T-helper 1 cell treated with Interleukin-12 subunit alpha and Interleukin-12 subunit beta and Interleukin-4 antibody, amounts not matched to agents 30 μg/mL and 1 μg/mL, for 36 hours (primary cell): ENCODE measurements around the gene GLIS1.

Experiments
- H3K27ac Mint-ChIP-seq: one replicate; pipeline ENCODE4 v1.8.0; 2021; ENCODE audit warnings: mild to moderate bottlenecking, mixed read lengths
- H3K27me3 Mint-ChIP-seq: one replicate; pipeline ENCODE4 v1.8.0; 2021; ENCODE audit warnings: low read depth, mixed read lengths
- H3K36me3 Mint-ChIP-seq: one replicate; pipeline ENCODE4 v1.8.0; 2021; ENCODE audit warnings: low read depth, mixed read lengths
- H3K4me1 Mint-ChIP-seq: one replicate; pipeline ENCODE4 v1.8.0; 2021; ENCODE audit warnings: low read depth, mixed read lengths
- H3K4me3 Mint-ChIP-seq: one replicate; pipeline ENCODE4 v1.8.0; 2021; ENCODE audit warnings: mild to moderate bottlenecking, moderate library complexity, mixed read lengths
- H3K9me3 Mint-ChIP-seq: one replicate; pipeline ENCODE4 v1.8.0; 2021; ENCODE audit warnings: mixed read lengths

GLIS1 gene

GRCh38 chr1:53580009-53580400, 159.0 kb downstream of the GLIS1 start:
- no peak overlapping the region for H3K4me3 Mint-ChIP-seq
- H3K36me3 Mint-ChIP-seq = no peaks in the 10 kb centered on the region
- H3K27me3 Mint-ChIP-seq = peaks cover 4% of the 10 kb centered on the region
- H3K27ac Mint-ChIP-seq = no peak overlapping the region
- no peaks in the 10 kb centered on the region for H3K9me3 Mint-ChIP-seq
- peaks cover 6% of the 10 kb centered on the region for H3K4me1 Mint-ChIP-seq

GRCh38 chr1:53579221-53580008, 159.5 kb downstream of the GLIS1 start:
- Mint-ChIP-seq H3K4me3 (no peak overlapping the region), H3K27me3 (peaks cover 4% of the 10 kb centered on the region), H3K36me3 (no peaks in the 10 kb centered on the region), H3K9me3 (no peaks in the 10 kb centered on the region), H3K4me1 (peaks cover under 1% of the 10 kb centered on the region), H3K27ac (no peak overlapping the region)

GRCh38 chr1:53578358-53578757, 160.6 kb downstream of the GLIS1 start:
- H3K27ac Mint-ChIP-seq = no peak overlapping the region

GRCh38 chr1:53577761-53578100, 161.2 kb downstream of the GLIS1 start:
- no peak overlapping the region for H3K27ac Mint-ChIP-seq
- no peak overlapping the region for H3K4me3 Mint-ChIP-seq
- no peaks in the 10 kb centered on the region for H3K9me3 Mint-ChIP-seq
- no peaks in the 10 kb centered on the region for H3K36me3 Mint-ChIP-seq
- peaks cover 4% of the 10 kb centered on the region for H3K27me3 Mint-ChIP-seq
- no peaks in the 10 kb centered on the region for H3K4me1 Mint-ChIP-seq

More at GRCh38 chr1:53578358-53578757, 160.6 kb downstream of the GLIS1 start:
- Mint-ChIP-seq H3K27me3 (peaks cover 4% of the 10 kb centered on the region), H3K4me3 (no peak overlapping the region), H3K9me3 (no peaks in the 10 kb centered on the region), H3K4me1 (no peaks in the 10 kb centered on the region), H3K36me3 (no peaks in the 10 kb centered on the region)

GRCh38 chr1:53576866-53577760, 161.9 kb downstream of the GLIS1 start:
- H3K9me3 Mint-ChIP-seq = no peaks in the 10 kb centered on the region

GRCh38 chr1:53576381-53576801, 162.6 kb downstream of the GLIS1 start:
- H3K27ac Mint-ChIP-seq = no peak overlapping the region
- H3K27me3 Mint-ChIP-seq = peaks cover 4% of the 10 kb centered on the region

More at GRCh38 chr1:53576866-53577760, 161.9 kb downstream of the GLIS1 start:
- Mint-ChIP-seq H3K27ac (no peak overlapping the region), H3K27me3 (peaks cover 4% of the 10 kb centered on the region), H3K4me1 (no peaks in the 10 kb centered on the region), H3K4me3 (no peak overlapping the region), H3K36me3 (no peaks in the 10 kb centered on the region)

GRCh38 chr1:53575955-53576320, 163.0 kb downstream of the GLIS1 start:
- Mint-ChIP-seq H3K36me3 (no peaks in the 10 kb centered on the region), H3K9me3 (no peaks in the 10 kb centered on the region), H3K27ac (no peak overlapping the region), H3K4me1 (no peaks in the 10 kb centered on the region), H3K27me3 (peaks cover 4% of the 10 kb centered on the region), H3K4me3 (no peak overlapping the region)

More at GRCh38 chr1:53576381-53576801, 162.6 kb downstream of the GLIS1 start:
- Mint-ChIP-seq H3K36me3 (no peaks in the 10 kb centered on the region), H3K9me3 (no peaks in the 10 kb centered on the region), H3K4me1 (no peaks in the 10 kb centered on the region), H3K4me3 (no peak overlapping the region)

GRCh38 chr1:53575141-53575954, 163.6 kb downstream of the GLIS1 start:
- Mint-ChIP-seq H3K4me1 (no peaks in the 10 kb centered on the region), H3K36me3 (no peaks in the 10 kb centered on the region), H3K27me3 (peaks cover 9% of the 10 kb centered on the region), H3K4me3 (no peak overlapping the region), H3K27ac (no peak overlapping the region), H3K9me3 (no peaks in the 10 kb centered on the region)

- Mint-ChIP-seq H3K9me3 (no peaks in the 10 kb centered on the region), H3K4me3 (no peak overlapping the region), H3K27me3 (peaks cover 14% of the 10 kb centered on the region), H3K36me3 (no peaks in the 10 kb centered on the region), H3K4me1 (no peaks in the 10 kb centered on the region), H3K27ac (no peak overlapping the region)
Observed at GRCh38 chr1:53574621-53575020, 164.3 kb downstream of the GLIS1 start.

GRCh38 chr1:53573931-53574330, 165.0 kb downstream of the GLIS1 start:
- Mint-ChIP-seq H3K27ac (no peak overlapping the region), H3K9me3 (no peaks in the 10 kb centered on the region), H3K27me3 (peaks cover 14% of the 10 kb centered on the region), H3K4me3 (no peak overlapping the region), H3K4me1 (no peaks in the 10 kb centered on the region), H3K36me3 (no peaks in the 10 kb centered on the region)

GRCh38 chr1:53573522-53573921, 165.4 kb downstream of the GLIS1 start:
- no peaks in the 10 kb centered on the region for H3K4me1 Mint-ChIP-seq

GRCh38 chr1:53572815-53573173, 166.2 kb downstream of the GLIS1 start:
- Mint-ChIP-seq H3K9me3 (no peaks in the 10 kb centered on the region), H3K27me3 (peaks cover 18% of the 10 kb centered on the region), H3K4me3 (no peak overlapping the region), H3K27ac (no peak overlapping the region), H3K36me3 (no peaks in the 10 kb centered on the region), H3K4me1 (no peaks in the 10 kb centered on the region)

More at GRCh38 chr1:53573522-53573921, 165.4 kb downstream of the GLIS1 start:
- H3K27me3 Mint-ChIP-seq = peaks cover 14% of the 10 kb centered on the region
- H3K4me3 Mint-ChIP-seq = no peak overlapping the region
- H3K9me3 Mint-ChIP-seq = no peaks in the 10 kb centered on the region
- H3K27ac Mint-ChIP-seq = no peak overlapping the region
- no peaks in the 10 kb centered on the region for H3K36me3 Mint-ChIP-seq

GRCh38 chr1:53572065-53572814, 166.7 kb downstream of the GLIS1 start:
- Mint-ChIP-seq H3K4me1 (no peaks in the 10 kb centered on the region), H3K9me3 (no peaks in the 10 kb centered on the region), H3K4me3 (no peak overlapping the region), H3K36me3 (no peaks in the 10 kb centered on the region), H3K27ac (no peak overlapping the region), H3K27me3 (peaks cover 17% of the 10 kb centered on the region)

GRCh38 chr1:53568540-53568939, 170.4 kb downstream of the GLIS1 start:
- H3K9me3 Mint-ChIP-seq = no peaks in the 10 kb centered on the region
- peaks cover 47% of the 10 kb centered on the region for H3K27me3 Mint-ChIP-seq
- no peak overlapping the region for H3K27ac Mint-ChIP-seq
- no peaks in the 10 kb centered on the region for H3K36me3 Mint-ChIP-seq
- H3K4me1 Mint-ChIP-seq = peaks cover 2% of the 10 kb centered on the region
- no peak overlapping the region for H3K4me3 Mint-ChIP-seq
